Measurements from ENCODE around the gene FILIP1L. TPM values are rescaled to one million over a fixed set of nuclear protein-coding genes. Genes with fewer than 3 reads are reported as not detected.

Gene FILIP1L
- total and polyA plus RNA-seq, 2 donors from 2014 or later, result 5.5 to 25.5 TPM

DNA sequence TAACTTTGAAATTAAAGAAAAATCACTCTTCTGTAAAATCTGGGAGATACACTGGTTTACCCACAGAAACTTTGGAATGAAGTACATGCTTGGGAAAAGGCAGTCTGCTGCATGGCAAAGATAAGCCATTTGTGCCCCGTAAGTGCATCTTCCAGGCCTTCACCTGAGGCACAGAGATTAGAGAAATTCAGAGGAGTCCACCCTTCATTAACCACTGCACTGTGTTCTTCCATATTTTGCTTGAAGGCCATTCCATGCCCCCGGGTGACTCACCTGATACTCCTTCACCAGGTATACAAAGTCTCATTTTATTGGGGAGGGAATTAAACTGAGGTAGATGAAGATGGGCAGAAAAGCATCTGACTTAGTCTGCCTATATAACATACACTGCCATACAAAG, 243.6 kb downstream of the FILIP1L start:
- H3K4me1 ChIP-seq (ENCODE audit: control insufficient read depth in 2 of 3, insufficient read depth in 2 of 3, low read depth in 1 of 3, low read length in 3 of 3), result peaks cover 6 to 11% (median 6%) of the 10 kb centered on the region in 3 donors
- FAIRE-seq (no peak), DNase-seq (no peak)
- no peak overlapping the region for H3K4me3 ChIP-seq (ENCODE audit: low read length in 3 of 3)
- H3K9me3 ChIP-seq (ENCODE audit: control insufficient read depth in 2 of 3, insufficient read depth in 1 of 3, low read length in 3 of 3), result no peaks in the 10 kb centered on the region
- intact Hi-C loops (cut with DNase I), result no loop called here
- TF ChIP-seq, protein P1, sequence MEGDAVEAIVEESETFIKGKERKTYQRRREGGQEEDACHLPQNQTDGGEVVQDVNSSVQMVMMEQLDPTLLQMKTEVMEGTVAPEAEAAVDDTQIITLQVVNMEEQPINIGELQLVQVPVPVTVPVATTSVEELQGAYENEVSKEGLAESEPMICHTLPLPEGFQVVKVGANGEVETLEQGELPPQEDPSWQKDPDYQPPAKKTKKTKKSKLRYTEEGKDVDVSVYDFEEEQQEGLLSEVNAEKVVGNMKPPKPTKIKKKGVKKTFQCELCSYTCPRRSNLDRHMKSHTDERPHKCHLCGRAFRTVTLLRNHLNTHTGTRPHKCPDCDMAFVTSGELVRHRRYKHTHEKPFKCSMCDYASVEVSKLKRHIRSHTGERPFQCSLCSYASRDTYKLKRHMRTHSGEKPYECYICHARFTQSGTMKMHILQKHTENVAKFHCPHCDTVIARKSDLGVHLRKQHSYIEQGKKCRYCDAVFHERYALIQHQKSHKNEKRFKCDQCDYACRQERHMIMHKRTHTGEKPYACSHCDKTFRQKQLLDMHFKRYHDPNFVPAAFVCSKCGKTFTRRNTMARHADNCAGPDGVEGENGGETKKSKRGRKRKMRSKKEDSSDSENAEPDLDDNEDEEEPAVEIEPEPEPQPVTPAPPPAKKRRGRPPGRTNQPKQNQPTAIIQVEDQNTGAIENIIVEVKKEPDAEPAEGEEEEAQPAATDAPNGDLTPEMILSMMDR (IDR thresholded peaks at IDR 0.05; ENCODE audit: borderline replicate concordance, extremely low read depth, insufficient read depth), result no peak
- no peaks in the 10 kb centered on the region for H3K36me3 ChIP-seq (ENCODE audit: control insufficient read depth in 2 of 3, insufficient read depth in 3 of 3, low read length in 3 of 3)
- H3K27ac ChIP-seq (ENCODE audit: low read depth in 2 of 2, low read length in 2 of 2), result peak overlapping the region in 1 of 2 donors; percentile 10
- no peak overlapping the region for H3K9ac ChIP-seq (ENCODE audit: low read length in 3 of 3)
- H3K27me3 ChIP-seq (ENCODE audit: control insufficient read depth, insufficient read depth, low read length), result no peaks in the 10 kb centered on the region

DNA sequence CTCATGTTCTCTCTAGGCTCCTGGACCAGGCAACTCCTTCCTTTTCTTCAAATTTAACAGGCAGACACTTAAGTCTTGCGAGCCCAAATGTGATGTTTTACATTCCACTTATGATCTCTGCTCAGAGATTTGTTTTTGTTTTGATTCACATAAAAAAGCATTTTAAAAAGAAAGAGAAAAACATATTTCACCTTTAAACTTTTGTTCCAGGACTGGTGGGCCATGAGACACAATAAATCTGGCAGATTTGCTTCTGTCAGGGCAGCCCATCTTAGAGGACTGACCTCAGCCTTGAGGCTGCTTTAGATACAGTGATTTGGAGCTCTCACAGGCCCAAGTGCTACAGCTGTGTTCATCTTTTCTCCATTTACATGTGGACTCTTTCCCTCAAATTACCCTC, 244.7 kb downstream of the FILIP1L start:
- TF ChIP-seq, protein P1 (IDR thresholded peaks at IDR 0.05; ENCODE audit: borderline replicate concordance, extremely low read depth, insufficient read depth), result no peak
- H3K4me1 ChIP-seq (ENCODE audit: control insufficient read depth in 2 of 3, insufficient read depth in 2 of 3, low read depth in 1 of 3, low read length in 3 of 3), result peaks cover 6 to 11% (median 6%) of the 10 kb centered on the region in 3 donors
- no peaks in the 10 kb centered on the region for H3K27me3 ChIP-seq (ENCODE audit: control insufficient read depth, insufficient read depth, low read length)
- intact Hi-C loops (cut with DNase I), result no loop called here
- H3K36me3 ChIP-seq (ENCODE audit: control insufficient read depth in 2 of 3, insufficient read depth in 3 of 3, low read length in 3 of 3), result no peaks in the 10 kb centered on the region
- H3K9ac ChIP-seq (ENCODE audit: low read length in 3 of 3), result no peak overlapping the region
- DNase-seq (peak in 1 of 5 donors; percentile 78), FAIRE-seq (no peak)
- H3K9me3 ChIP-seq (ENCODE audit: control insufficient read depth in 2 of 3, insufficient read depth in 1 of 3, low read length in 3 of 3), result no peaks in the 10 kb centered on the region
- H3K4me3 ChIP-seq (ENCODE audit: low read length in 3 of 3), result no peak overlapping the region
- no peak overlapping the region for H3K27ac ChIP-seq (ENCODE audit: low read depth in 2 of 2, low read length in 2 of 2)

DNA sequence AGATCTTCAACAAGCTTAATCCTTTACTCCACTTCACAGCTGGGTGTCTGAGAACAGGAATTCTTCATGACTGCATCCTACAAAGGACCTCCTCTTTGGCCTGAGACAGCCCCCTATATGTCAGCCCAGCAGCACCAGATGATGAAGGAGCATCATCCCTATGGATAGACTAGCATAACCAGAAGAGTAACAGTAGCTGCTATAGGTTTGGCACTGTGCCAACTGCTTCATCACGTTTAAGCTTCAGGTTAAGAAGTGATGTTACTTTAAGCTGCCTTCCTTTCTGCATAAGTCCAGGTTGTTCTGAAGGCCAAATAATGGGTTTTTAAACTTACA, 246.0 kb downstream of the FILIP1L start:
- no peak for FAIRE-seq
- Histone ChIP-seq H3K4me1 (ENCODE audit: control insufficient read depth in 2 of 3, insufficient read depth in 2 of 3, low read depth in 1 of 3, low read length in 3 of 3) (peaks cover 6 to 11% (median 6%) of the 10 kb centered on the region in 3 donors), H3K27me3 (ENCODE audit: control insufficient read depth, insufficient read depth, low read length) (no peaks in the 10 kb centered on the region), H3K27ac (ENCODE audit: low read depth in 2 of 2, low read length in 2 of 2) (peak overlapping the region in 1 of 2 donors; percentile 11), H3K36me3 (ENCODE audit: control insufficient read depth in 2 of 3, insufficient read depth in 3 of 3, low read length in 3 of 3) (no peaks in the 10 kb centered on the region), H3K4me3 (ENCODE audit: low read length in 3 of 3) (no peak overlapping the region), H3K9me3 (ENCODE audit: control insufficient read depth in 2 of 3, insufficient read depth in 1 of 3, low read length in 3 of 3) (no peaks in the 10 kb centered on the region), H3K9ac (ENCODE audit: low read length in 3 of 3) (no peak overlapping the region)
- intact Hi-C loops (cut with DNase I), result no loop called here
- no peak for DNase-seq
- TF ChIP-seq, protein P1 (IDR thresholded peaks at IDR 0.05; ENCODE audit: borderline replicate concordance, extremely low read depth, insufficient read depth), result no peak
